Heart left ventricle (tissue), 16 donors: ENCODE data around the gene ACKR2. TPM values are rescaled to one million over a fixed set of nuclear protein-coding genes. Genes with fewer than 3 reads are reported as not detected.

Source experiments
- ATAC-seq, 4 donors: fragments of 200-7000 bp; cut with Tn5 transposase; one replicate each; pipeline ENCODE4 v1.9.1; 2020 to 2022; ENCODE audit warnings: moderate library complexity in 4 of 4, mild to moderate bottlenecking in 3 of 4, moderate number of reproducible peaks in 1 of 4
- DNase-seq, 5 donors: peaks; one replicate each; pipeline ENCODE4 v3.0.0-alpha.2; 2020
- H3K27ac ChIP-seq, 12 donors: fragments of 200-600 bp; sonication (generic) in 4 of 12; one replicate each; pipeline versions ENCODE4 v1.5.0 to v1.8.0; 2016 to 2022; ENCODE audit warnings: mild to moderate bottlenecking in 2 of 12
- H3K27me3 ChIP-seq, 9 donors: fragments of 200-600 bp; sonication (generic) in 2 of 9; one replicate each; pipeline versions ENCODE4 v1.5.1 to v1.8.0; 2016 to 2022; ENCODE audit warnings: mild to moderate bottlenecking in 3 of 9
- H3K36me3 ChIP-seq, 9 donors: fragments of 200-600 bp; sonication (generic) in 2 of 9; one replicate each; pipeline versions ENCODE4 v1.5.0 to v1.8.0; 2018 to 2022; ENCODE audit warnings: mild to moderate bottlenecking in 2 of 9
- H3K4me1 ChIP-seq, 12 donors: fragments of 200-600 bp; sonication (generic) in 4 of 12; one replicate each; pipeline versions ENCODE4 v1.5.0 to v1.8.0; 2016 to 2022; ENCODE audit warnings: mild to moderate bottlenecking in 3 of 12
- H3K4me3 ChIP-seq, 12 donors: fragments of 200-600 bp; sonication (generic) in 4 of 12; one replicate each; pipeline versions ENCODE4 v1.5.0 to v1.8.0; 2017 to 2022; ENCODE audit warnings: mild to moderate bottlenecking in 9 of 12, moderate library complexity in 4 of 12
- H3K9me3 ChIP-seq, 12 donors: fragments of 200-600 bp; sonication (generic) in 4 of 12; one replicate each; pipeline versions ENCODE4 v1.5.0 to v1.8.0; 2016 to 2022; ENCODE audit warnings: mild to moderate bottlenecking in 1 of 12
- POLR2A ChIP-seq, 2 donors: fragments of 450-650 bp; IDR thresholded peaks; one replicate each; pipeline ENCODE4 v1.6.1; 2017; ENCODE audit warnings: antibody characterized with exemption in 2 of 2, mild to moderate bottlenecking in 2 of 2, moderate library complexity in 2 of 2
- WGBS, 4 donors: extraction: QIAGEN DNeasy Blood & Tissue Kit in 2 of 4; methylation state at CpG; one replicate each; pipeline versions ENCODE4 v1.1.5 to v1.1.7; 2013 to 2018; 5-methylcytosine and 5-hydroxymethylcytosine counted together
- intact Hi-C, 10 donors: fragments of 100-400 bp; cut with DNase I; formaldehyde crosslinking; loops; one replicate each; pipeline versions ENCODE4 v1.11.1 to v1.14.2; 2022
- polyA plus RNA-seq, 2 donors: library from polyadenylated mRNA; stranded (reverse); fragments of 200-250 nt; gene quantifications; one replicate each; pipeline ENCODE4 v1.2.3, GENCODE V29; 2013
- total RNA-seq, 9 donors: library from RNA; depleted of rRNA in 2 of 9; stranded (reverse); fragments of >200 nt in 2 of 9; fragmentation: NEBNext Ultra II Directional in 3 of 9; extraction: Animal tissue kit (Norgen Biotek cat#: 25700) in 3 of 9; gene quantifications; one replicate each; pipeline versions ENCODE4 v1.1.0 to v1.2.4, GENCODE V29; 2016 to 2023
- TF ChIP-seq, protein P1 (sequence below), 12 donors: fragments of 200-600 bp; sonication (generic) in 4 of 12; IDR thresholded peaks; one replicate each; pipeline versions ENCODE4 v1.5.0 to v1.8.0; 2018 to 2022; ENCODE audit warnings: antibody characterized with exemption in 12 of 12, mild to moderate bottlenecking in 5 of 12
- donor health status: ischemic (EF 13 %, LVEDD 7.1; RV severe dilation, severe dysfunction).
- donor health status: healthy with polysubstance abuse.
- donor health status: DM: no; HTN: yes; CAD: no.
- donor health status: DM: no; HTN: no; CAD: no.
- donor health status: ischemic (EF 25% LVEDD 6.9; RV normal size, moderate dysfunction).
- donor health status: ischemic (EF 25% LVEDD 5.7; RV mildly dilated, moderate dysfunction).
- donor health status: healthy.
- donor health status: DM: yes; HTN: yes; CAD: no.
- donor health status: ischemic (EF 35%, LVEDD 5.7; RV mildly dilated, moderate dysfunction).
- donor health status: nonischemic (EF 11% LVEDD 7.7; RV severe dilation, severe dysfunction).
- donor health status: DM: yes; HTN: yes; CAD: no.
- donor health status: PGD.
- donor health status: ischemic (EF 29% LVEDD 5.4; RV normal size, mild dysfunction).
- donor health status: nonischemic (EF 23%, LVEDD 6.1; RV moderate dilation, normal function).

The ACKR2 gene
- total and polyA plus RNA-seq, 11 donors = 0.22 to 3.1 (median 0.65) TPM

GRCh38 chr3:42820746-42821051 lies 11.5 kb downstream of the ACKR2 start:
- H3K27me3 ChIP-seq = no peaks in the 10 kb centered on the region
- H3K27ac ChIP-seq = no peak overlapping the region
- peaks cover 0 to 2% (median 0%) of the 10 kb centered on the region in 12 donors for H3K4me1 ChIP-seq
- no peaks in the 10 kb centered on the region for H3K36me3 ChIP-seq
- no peak for DNase-seq
- ATAC-seq = no peak
- no peak overlapping the region for H3K4me3 ChIP-seq
- no peaks in the 10 kb centered on the region for H3K9me3 ChIP-seq
- TF ChIP-seq POLR2A (IDR thresholded peaks at IDR 0.05) = no peak
- TF ChIP-seq, protein P1, sequence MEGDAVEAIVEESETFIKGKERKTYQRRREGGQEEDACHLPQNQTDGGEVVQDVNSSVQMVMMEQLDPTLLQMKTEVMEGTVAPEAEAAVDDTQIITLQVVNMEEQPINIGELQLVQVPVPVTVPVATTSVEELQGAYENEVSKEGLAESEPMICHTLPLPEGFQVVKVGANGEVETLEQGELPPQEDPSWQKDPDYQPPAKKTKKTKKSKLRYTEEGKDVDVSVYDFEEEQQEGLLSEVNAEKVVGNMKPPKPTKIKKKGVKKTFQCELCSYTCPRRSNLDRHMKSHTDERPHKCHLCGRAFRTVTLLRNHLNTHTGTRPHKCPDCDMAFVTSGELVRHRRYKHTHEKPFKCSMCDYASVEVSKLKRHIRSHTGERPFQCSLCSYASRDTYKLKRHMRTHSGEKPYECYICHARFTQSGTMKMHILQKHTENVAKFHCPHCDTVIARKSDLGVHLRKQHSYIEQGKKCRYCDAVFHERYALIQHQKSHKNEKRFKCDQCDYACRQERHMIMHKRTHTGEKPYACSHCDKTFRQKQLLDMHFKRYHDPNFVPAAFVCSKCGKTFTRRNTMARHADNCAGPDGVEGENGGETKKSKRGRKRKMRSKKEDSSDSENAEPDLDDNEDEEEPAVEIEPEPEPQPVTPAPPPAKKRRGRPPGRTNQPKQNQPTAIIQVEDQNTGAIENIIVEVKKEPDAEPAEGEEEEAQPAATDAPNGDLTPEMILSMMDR (IDR thresholded peaks at IDR 0.05) = no peak
- 80 to 99% (median 93%) methylated on average over 6 of the region's 6 CpGs for WGBS, 4 donors
- intact Hi-C loops = no loop called here

DNA sequence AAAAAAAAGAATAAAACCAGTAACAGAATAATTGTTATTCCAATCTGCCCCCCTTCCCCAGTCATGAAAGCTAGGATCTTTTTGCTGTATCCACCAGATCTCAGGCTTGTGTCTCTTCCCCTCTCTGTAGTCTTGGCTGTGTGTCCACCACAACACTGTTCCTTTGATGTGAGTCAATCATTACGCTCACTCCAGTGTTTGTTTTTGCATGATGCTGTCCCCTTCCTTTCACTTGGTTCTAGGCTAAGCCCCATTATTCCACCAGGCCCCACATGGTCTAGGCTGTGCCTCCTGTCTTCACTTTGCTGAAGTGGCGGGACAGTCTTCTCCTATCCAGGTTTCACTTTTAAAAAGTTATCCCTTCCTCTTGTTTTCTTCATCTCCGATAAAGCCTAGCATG lies 13.6 kb downstream of the ACKR2 start:
- ATAC-seq = no peak
- DNase-seq = no peak
- Histone ChIP-seq H3K27me3 (no peaks in the 10 kb centered on the region), H3K27ac (no peak overlapping the region), H3K9me3 (no peaks in the 10 kb centered on the region), H3K4me3 (no peak overlapping the region), H3K4me1 (no peaks in the 10 kb centered on the region), H3K36me3 (no peaks in the 10 kb centered on the region)
- no peak for TF ChIP-seq POLR2A (IDR thresholded peaks at IDR 0.05)
- TF ChIP-seq, protein P1 (IDR thresholded peaks at IDR 0.05) = no peak
- intact Hi-C loops = no loop called here
- 93 to 95% (median 94%) methylated on average over 3 of the region's 3 CpGs for WGBS, 4 donors

- ATAC-seq (no peak), DNase-seq (no peak)
- H3K9me3 ChIP-seq = no peaks in the 10 kb centered on the region
- TF ChIP-seq POLR2A (IDR thresholded peaks at IDR 0.05) = no peak
- TF ChIP-seq, protein P1 (IDR thresholded peaks at IDR 0.05) = no peak
- H3K4me3 ChIP-seq = no peak overlapping the region
- no peaks in the 10 kb centered on the region for H3K4me1 ChIP-seq
- H3K36me3 ChIP-seq = no peaks in the 10 kb centered on the region
- no peaks in the 10 kb centered on the region for H3K27me3 ChIP-seq
- 66 to 75% (median 73%) methylated on average over 2 of the region's 2 CpGs for WGBS, 4 donors
- intact Hi-C loops = no loop called here
- H3K27ac ChIP-seq = no peak overlapping the region
Measured at GRCh38 chr3:42823351-42823750, 14.1 kb downstream of the ACKR2 start.

DNA sequence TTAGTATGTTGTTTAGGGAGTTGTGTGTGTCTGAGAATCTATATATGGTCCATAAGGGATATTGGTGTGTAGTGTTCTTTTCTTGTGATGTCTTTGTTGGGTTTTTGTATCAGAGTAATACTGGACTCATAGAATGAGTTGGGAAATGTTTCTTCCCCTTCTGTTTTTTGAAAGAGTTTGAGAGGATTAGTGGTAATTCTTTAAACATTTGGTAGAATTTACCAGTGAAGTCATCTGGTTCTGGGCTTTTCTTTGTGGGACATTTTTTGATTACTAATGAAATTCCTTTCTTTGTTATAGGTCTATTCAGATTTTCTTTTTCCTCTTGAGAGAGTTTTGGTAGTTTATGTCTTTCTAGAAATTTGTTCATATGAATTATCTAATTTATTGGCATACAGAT lies 16.9 kb downstream of the ACKR2 start:
- Histone ChIP-seq H3K27ac (no peak overlapping the region), H3K4me3 (no peak overlapping the region), H3K27me3 (no peaks in the 10 kb centered on the region), H3K4me1 (peaks cover 0 to 6% (median 0%) of the 10 kb centered on the region in 12 donors), H3K9me3 (no peaks in the 10 kb centered on the region), H3K36me3 (no peaks in the 10 kb centered on the region)
- TF ChIP-seq POLR2A (IDR thresholded peaks at IDR 0.05) = no peak
- TF ChIP-seq, protein P1 (IDR thresholded peaks at IDR 0.05) = no peak
- no peak for ATAC-seq
- DNase-seq = no peak
- intact Hi-C loops = loop anchor here in 1 of 10 donors (5.0 kb wide), 1 partner anchor 44 kb away; no protein-coding TSS in a partner anchor
